ENCODE data around the gene RXRG.

RXRG gene

DNA sequence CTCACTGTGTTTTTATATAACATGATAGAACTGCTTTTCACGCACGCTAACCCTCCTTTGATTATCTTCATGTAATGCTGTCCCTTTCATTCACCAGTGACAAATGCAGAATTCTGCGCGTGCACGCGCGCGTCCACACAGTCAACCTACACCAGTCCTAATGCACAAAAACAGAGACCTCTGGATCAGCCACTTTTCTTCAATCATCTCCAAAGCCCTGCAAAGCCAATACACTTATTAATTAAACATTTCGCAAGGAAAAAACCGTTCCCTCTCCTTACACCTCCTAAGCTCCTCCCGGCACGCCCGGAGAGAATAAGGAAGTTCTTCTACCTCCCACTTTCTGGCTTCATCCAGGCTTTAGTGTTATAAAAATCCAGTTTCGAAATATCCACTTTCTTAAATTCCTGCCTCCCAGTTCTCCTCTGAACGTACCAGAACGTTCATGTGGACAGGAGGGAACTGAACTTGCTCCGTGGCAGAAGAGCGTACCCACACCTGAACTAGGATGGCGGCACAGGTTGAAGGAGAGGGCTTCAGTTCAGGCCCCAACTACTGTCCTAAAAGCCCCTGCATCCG lies 93.0 kb downstream of the RXRG start:
- DNase-seq (ENCODE audit: low read depth): no peak
- TF ChIP-seq, protein P1, sequence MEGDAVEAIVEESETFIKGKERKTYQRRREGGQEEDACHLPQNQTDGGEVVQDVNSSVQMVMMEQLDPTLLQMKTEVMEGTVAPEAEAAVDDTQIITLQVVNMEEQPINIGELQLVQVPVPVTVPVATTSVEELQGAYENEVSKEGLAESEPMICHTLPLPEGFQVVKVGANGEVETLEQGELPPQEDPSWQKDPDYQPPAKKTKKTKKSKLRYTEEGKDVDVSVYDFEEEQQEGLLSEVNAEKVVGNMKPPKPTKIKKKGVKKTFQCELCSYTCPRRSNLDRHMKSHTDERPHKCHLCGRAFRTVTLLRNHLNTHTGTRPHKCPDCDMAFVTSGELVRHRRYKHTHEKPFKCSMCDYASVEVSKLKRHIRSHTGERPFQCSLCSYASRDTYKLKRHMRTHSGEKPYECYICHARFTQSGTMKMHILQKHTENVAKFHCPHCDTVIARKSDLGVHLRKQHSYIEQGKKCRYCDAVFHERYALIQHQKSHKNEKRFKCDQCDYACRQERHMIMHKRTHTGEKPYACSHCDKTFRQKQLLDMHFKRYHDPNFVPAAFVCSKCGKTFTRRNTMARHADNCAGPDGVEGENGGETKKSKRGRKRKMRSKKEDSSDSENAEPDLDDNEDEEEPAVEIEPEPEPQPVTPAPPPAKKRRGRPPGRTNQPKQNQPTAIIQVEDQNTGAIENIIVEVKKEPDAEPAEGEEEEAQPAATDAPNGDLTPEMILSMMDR (conservative IDR thresholded peaks at IDR 0.05; ENCODE audit: low read length): no peak
- H3K4me3 ChIP-seq (ENCODE audit: low read length): no peak overlapping the region

Data from AG10803 (cell line).